Hepatocyte (in vitro differentiated cells): Measurements from ENCODE around the gene NXN. TPM values are rescaled to one million over a fixed set of nuclear protein-coding genes. Genes with fewer than 3 reads are reported as not detected.

Source experiments
- DNase-seq: peaks from one replicate; pipeline ENCODE4 v3.0.0-alpha.2; 2016; ENCODE audit warnings: low spot score
- H2AFZ ChIP-seq: fragments of 200-600 bp; sonication (generic); 2 replicates; pipeline ENCODE4 v1.6.0; 2016; ENCODE audit warnings: antibody characterized with exemption, mild to moderate bottlenecking
- H3K27ac ChIP-seq: fragments of 200-600 bp; sonication (generic); 2 replicates; pipeline ENCODE4 v1.5.1; 2016; ENCODE audit warnings: mild to moderate bottlenecking
- H3K27me3 ChIP-seq: fragments of 200-600 bp; sonication (generic); 2 replicates; pipeline ENCODE4 v1.6.1; 2016
- H3K36me3 ChIP-seq: fragments of 200-600 bp; sonication (generic); replicated peaks from 2 replicates; pipeline ENCODE4 v1.5.1; 2016; ENCODE audit warnings: low read depth; ENCODE audit not compliant: insufficient read depth
- H3K4me1 ChIP-seq: fragments of 200-600 bp; sonication (generic); 2 replicates; pipeline ENCODE4 v1.5.1; 2016; ENCODE audit warnings: mild to moderate bottlenecking, moderate library complexity; ENCODE audit not compliant: insufficient read depth
- H3K4me2 ChIP-seq: fragments of 200-600 bp; sonication (generic); 2 replicates; pipeline ENCODE4 v1.6.0; 2016
- H3K4me3 ChIP-seq: fragments of 200-600 bp; sonication (generic); 2 replicates; pipeline ENCODE4 v1.5.1; 2016; ENCODE audit warnings: mild to moderate bottlenecking
- H3K79me2 ChIP-seq: fragments of 200-600 bp; sonication (generic); 2 replicates; pipeline ENCODE4 v1.6.0; 2017; ENCODE audit warnings: mild to moderate bottlenecking
- H3K9me2 ChIP-seq: fragments of 200-600 bp; sonication (generic); replicated peaks from 2 replicates; pipeline ENCODE4 v1.6.0; 2017; ENCODE audit warnings: mild to moderate bottlenecking; ENCODE audit not compliant: insufficient read depth
- H3K9me3 ChIP-seq: fragments of 200-600 bp; sonication (generic); 2 replicates; pipeline ENCODE4 v1.5.1; 2016; ENCODE audit warnings: low read depth, mild to moderate bottlenecking
- H4K20me1 ChIP-seq: fragments of 200-600 bp; sonication (generic); 2 replicates; pipeline ENCODE4 v1.6.0; 2016; ENCODE audit warnings: mild to moderate bottlenecking; ENCODE audit not compliant: insufficient read depth, poor library complexity, severe bottlenecking
- EZH2 ChIP-seq: fragments of 200-600 bp; sonication (generic); IDR thresholded peaks from 2 replicates; pipeline ENCODE4 v1.6.1; 2016; ENCODE audit warnings: antibody characterized with exemption, mild to moderate bottlenecking, borderline replicate concordance
- EZH2phosphoT487 ChIP-seq: fragments of 200-600 bp; sonication (generic); IDR thresholded peaks from one replicate; pipeline ENCODE4 v1.6.1; 2018; ENCODE audit warnings: antibody characterized with exemption, mild to moderate bottlenecking, low read depth, moderate library complexity; ENCODE audit not compliant: unreplicated experiment, severe bottlenecking
- WGBS: methylation state at CpG from one replicate; pipeline ENCODE4 v1.1.6; 2016; ENCODE audit warnings: low lambda C conversion rate; ENCODE audit errors: missing lambda C conversion rate; 5-methylcytosine and 5-hydroxymethylcytosine counted together
- polyA plus RNA-seq: library from polyadenylated mRNA; unstranded; fragments of >200 nt; fragmentation: Nextera tagmentation; extraction: Ambion mirVana; gene quantifications from 2 replicates; pipeline ENCODE4 v1.2.1, GENCODE V29; 2016
- total RNA-seq: library from RNA; depleted of rRNA; stranded (reverse); fragments of >200 nt; gene quantifications from 2 replicates; pipeline ENCODE4 v1.2.3, GENCODE V29; 2014
- TF ChIP-seq, protein P1 (sequence below): fragments of 200-600 bp; sonication (generic); IDR thresholded peaks from 2 replicates; pipeline ENCODE4 v1.5.1; 2016; ENCODE audit warnings: antibody characterized with exemption, mild to moderate bottlenecking; ENCODE audit not compliant: poor library complexity

The NXN gene
- total and polyA plus RNA-seq, 2 experiments from 2014 or later, result 55.0 to 74.1 TPM

DNA sequence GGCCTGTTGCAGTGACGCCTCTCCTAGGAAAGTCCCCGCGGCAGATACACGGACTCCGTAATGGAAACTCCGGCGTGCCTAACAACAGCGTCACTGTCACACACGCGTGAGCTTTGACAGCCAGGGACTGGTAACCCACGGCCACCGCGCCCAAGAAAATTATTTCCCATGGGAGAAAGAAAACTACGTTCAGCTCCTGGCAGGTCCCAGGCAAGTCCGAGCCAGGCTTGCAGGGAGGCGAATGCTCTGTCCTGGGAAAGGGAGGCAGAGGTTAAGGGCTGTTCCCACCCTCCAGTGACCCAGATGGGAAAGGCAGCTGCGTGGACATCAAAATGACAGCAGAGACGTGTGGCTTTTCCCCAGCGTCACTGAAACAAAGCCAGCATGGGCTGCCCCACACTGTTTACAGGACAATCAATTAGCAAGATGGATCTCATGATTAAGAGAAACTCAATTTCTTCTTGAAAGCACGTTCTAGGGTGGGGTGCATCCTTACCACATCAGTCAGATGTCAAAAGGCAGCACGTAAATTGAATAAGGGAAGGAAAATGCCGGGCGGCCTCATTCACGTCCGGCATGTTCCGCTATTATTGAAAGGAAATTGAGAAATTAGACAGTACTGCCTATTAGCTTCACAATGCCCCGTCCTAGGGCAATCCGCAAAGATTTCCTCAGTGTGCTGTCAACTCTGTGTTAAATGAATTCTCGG is 82.5 kb downstream of the NXN start:
- peaks cover 1% of the 10 kb centered on the region for H4K20me1 ChIP-seq

DNA sequence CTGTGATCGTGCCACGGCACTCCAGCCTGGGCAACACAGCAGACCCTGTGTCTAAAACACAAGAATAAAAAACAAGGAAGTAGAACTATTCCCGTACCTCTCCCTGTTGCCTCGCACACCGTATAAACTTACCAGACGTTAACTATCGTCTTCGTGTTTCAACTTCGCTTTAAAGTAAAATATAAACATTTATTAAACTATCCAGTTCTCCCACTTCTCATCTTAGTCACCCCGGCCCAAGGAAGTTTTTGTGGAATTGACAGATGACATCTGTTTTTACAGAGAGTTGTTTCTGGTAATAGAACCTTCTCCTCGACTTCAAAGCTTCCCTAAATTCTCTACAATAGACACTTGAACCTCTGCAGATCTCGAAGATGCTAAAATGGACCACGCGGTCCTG is 83.1 kb downstream of the NXN start:
- H4K20me1 ChIP-seq, result peaks cover 3% of the 10 kb centered on the region
- peaks cover 7% of the 10 kb centered on the region for H3K4me1 ChIP-seq
- no peak overlapping the region for H2AFZ ChIP-seq
- no peaks in the 10 kb centered on the region for H3K27me3 ChIP-seq
- no peaks in the 10 kb centered on the region for H3K36me3 ChIP-seq
- TF ChIP-seq EZH2 (no peak), EZH2phosphoT487 (no peak)
- TF ChIP-seq, protein P1, sequence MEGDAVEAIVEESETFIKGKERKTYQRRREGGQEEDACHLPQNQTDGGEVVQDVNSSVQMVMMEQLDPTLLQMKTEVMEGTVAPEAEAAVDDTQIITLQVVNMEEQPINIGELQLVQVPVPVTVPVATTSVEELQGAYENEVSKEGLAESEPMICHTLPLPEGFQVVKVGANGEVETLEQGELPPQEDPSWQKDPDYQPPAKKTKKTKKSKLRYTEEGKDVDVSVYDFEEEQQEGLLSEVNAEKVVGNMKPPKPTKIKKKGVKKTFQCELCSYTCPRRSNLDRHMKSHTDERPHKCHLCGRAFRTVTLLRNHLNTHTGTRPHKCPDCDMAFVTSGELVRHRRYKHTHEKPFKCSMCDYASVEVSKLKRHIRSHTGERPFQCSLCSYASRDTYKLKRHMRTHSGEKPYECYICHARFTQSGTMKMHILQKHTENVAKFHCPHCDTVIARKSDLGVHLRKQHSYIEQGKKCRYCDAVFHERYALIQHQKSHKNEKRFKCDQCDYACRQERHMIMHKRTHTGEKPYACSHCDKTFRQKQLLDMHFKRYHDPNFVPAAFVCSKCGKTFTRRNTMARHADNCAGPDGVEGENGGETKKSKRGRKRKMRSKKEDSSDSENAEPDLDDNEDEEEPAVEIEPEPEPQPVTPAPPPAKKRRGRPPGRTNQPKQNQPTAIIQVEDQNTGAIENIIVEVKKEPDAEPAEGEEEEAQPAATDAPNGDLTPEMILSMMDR, result no peak
- no peak overlapping the region for H3K4me2 ChIP-seq
- H3K9me3 ChIP-seq, result no peaks in the 10 kb centered on the region
- peaks cover 77% of the 10 kb centered on the region for H3K79me2 ChIP-seq
- H3K9me2 ChIP-seq, result no peaks in the 10 kb centered on the region
- DNase-seq, result no peak
- WGBS, result 59% methylated on average over 14 of the region's 14 CpGs
- no peak overlapping the region for H3K27ac ChIP-seq
- H3K4me3 ChIP-seq, result no peak overlapping the region

More for the DNA sequence above, 82.5 kb downstream of the NXN start:
- TF ChIP-seq EZH2, result no peak
- no peak for TF ChIP-seq EZH2phosphoT487
- TF ChIP-seq, protein P1, result no peak
- Histone ChIP-seq H3K4me3 (no peak overlapping the region), H3K27me3 (no peaks in the 10 kb centered on the region), H3K79me2 (peaks cover 81% of the 10 kb centered on the region), H3K36me3 (no peaks in the 10 kb centered on the region), H2AFZ (no peak overlapping the region), H3K4me2 (no peak overlapping the region), H3K9me2 (no peaks in the 10 kb centered on the region), H3K9me3 (no peaks in the 10 kb centered on the region), H3K27ac (no peak overlapping the region), H3K4me1 (peaks cover 7% of the 10 kb centered on the region)
- WGBS, result 92% methylated on average over 29 of the region's 29 CpGs
- no peak for DNase-seq

DNA sequence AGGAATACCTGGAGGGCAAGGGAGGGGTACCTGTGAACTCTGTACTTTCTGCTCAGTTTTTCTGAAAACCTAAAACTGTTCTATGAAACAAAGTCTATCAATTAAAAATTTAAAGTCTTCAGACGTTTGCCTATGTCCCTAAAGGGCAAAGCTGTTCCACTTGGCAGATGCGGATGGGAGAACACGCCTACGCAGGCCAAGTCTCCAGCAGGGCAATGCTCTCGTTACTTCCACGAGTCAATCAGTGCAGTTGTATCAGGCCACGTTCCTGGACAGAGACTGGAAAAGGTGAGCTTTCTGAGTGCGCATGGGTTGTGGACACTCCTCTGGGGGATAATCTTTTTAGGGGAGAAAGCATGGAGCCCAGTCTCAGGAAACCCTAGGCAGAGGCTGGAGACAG is 86.6 kb downstream of the NXN start:
- peaks cover 8% of the 10 kb centered on the region for H4K20me1 ChIP-seq
- 89% methylated on average over 8 of the region's 8 CpGs for WGBS
- DNase-seq, result no peak
- H3K27me3 ChIP-seq, result no peaks in the 10 kb centered on the region
- H3K79me2 ChIP-seq, result peaks cover 77% of the 10 kb centered on the region
- H3K36me3 ChIP-seq, result no peaks in the 10 kb centered on the region
- no peak overlapping the region for H3K4me2 ChIP-seq
- H3K9me3 ChIP-seq, result no peaks in the 10 kb centered on the region
- no peak overlapping the region for H2AFZ ChIP-seq
- H3K4me1 ChIP-seq, result no peaks in the 10 kb centered on the region
- H3K4me3 ChIP-seq, result no peak overlapping the region
- TF ChIP-seq EZH2 (no peak), EZH2phosphoT487 (no peak)
- TF ChIP-seq, protein P1, result no peak
- H3K27ac ChIP-seq, result no peak overlapping the region
- H3K9me2 ChIP-seq, result no peaks in the 10 kb centered on the region
